Stimulated activated CD8-positive, alpha-beta memory T cell treated with anti-CD3 and anti-CD28 coated beads, Interleukin-12 subunit alpha, Interleukin-12 subunit beta, amount 100 ng/mL, for 24 hours (primary cell): Measurements from ENCODE around the gene ABLIM2.

Source experiments
- DNase-seq: peaks from one replicate; pipeline ENCODE4 v3.0.0-alpha.2; 2020; ENCODE audit errors: extremely low read depth

The ABLIM2 gene

GRCh38 chr4:8084712-8085490 lies 73.7 kb downstream of the ABLIM2 start:
- DNase-seq, result no peak

DNA sequence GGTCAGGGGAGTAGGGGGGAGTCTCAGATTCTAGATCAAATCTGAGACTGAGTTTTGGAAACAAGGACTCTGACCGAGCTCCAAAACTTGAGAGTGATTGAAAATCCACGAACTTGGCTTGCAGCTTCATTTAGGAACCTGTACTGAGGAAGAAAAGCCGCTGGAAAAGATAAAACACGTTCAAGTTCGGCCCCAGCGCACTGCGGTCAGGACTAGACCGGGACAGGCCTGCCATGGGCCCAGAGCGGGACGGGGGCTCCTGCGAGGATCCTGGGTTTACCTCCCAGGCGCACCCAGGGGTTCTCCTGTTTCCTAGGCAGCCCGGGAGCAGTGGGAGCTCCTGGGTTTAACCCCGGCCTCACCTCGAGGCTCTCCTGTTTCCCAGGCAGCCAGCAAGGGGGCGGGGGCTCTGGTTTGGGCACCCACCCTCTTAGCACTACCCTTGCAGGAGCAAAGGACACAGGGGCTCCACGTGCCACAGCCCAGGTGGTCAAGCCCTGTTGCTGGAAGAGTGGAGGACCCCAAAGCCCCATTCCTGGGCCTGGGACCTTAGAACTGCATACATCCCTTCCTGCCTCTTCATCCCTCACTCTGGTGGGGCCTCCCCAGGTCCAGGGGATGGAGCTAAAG lies 74.5 kb downstream of the ABLIM2 start:
- no peak for DNase-seq

DNA sequence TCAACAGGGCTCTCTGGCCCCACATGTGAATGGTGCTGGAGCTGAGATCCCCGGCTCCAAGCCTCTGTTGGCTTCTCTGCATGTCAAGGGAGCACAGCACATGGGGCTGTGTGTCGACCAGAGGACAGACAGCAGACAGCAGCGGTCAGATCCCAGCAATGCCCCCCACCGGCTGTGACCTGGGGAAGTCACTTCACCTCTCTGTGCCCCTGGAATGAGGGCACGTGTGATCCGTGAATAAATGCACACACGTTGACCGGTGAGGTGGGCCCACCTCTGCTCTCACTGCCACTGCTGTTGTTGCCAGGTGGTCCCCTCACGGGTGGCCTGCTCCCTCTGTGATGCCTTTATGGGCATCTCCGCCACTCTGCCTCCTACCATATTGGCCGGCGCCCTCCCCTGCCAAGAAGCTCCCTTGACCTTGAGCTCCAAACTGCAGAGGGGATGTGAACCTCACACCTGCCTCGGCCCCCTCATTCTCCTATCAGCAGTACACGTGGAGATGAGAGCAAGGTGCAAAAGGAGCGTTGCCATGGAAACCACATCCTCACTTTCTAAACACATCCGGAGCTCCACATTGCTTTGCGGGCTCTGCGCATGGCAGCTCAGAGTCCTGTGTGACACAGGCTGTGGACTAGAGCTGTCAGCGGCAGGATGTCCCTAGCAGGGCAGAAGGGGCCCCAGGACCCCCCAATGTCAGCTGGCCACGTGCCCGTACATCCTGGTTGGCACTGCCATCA lies 75.4 kb downstream of the ABLIM2 start:
- DNase-seq, result no peak

- no peak for DNase-seq
Observed at GRCh38 chr4:8082517-8083055, 76.0 kb downstream of the ABLIM2 start.

- DNase-seq, result no peak
Observed at GRCh38 chr4:8081621-8082516, 76.7 kb downstream of the ABLIM2 start.

DNA sequence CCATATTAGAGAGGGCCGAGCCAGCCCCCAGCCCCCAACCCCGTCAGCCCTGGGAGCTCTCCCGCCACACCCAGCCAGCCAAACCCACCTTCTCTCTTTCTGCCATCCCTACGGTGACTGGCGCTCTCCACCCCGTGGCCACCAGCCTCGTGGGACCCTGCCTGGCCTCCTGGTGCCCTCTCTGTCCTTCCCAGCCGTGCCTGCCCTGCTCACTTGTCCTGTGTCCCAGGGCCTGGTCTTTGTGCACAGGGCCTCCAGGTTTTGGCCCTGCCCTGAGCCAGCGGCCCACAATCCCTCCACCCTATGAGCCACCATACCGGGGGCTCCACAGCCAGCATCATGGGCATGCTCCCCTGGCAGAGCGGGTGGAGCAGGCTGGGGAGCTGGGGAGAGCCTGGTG lies 77.4 kb downstream of the ABLIM2 start:
- DNase-seq, result no peak

- DNase-seq, result no peak
Observed at GRCh38 chr4:8080754-8081065, 77.9 kb downstream of the ABLIM2 start.

GRCh38 chr4:8079916-8080753 lies 78.5 kb downstream of the ABLIM2 start:
- no peak for DNase-seq

DNA sequence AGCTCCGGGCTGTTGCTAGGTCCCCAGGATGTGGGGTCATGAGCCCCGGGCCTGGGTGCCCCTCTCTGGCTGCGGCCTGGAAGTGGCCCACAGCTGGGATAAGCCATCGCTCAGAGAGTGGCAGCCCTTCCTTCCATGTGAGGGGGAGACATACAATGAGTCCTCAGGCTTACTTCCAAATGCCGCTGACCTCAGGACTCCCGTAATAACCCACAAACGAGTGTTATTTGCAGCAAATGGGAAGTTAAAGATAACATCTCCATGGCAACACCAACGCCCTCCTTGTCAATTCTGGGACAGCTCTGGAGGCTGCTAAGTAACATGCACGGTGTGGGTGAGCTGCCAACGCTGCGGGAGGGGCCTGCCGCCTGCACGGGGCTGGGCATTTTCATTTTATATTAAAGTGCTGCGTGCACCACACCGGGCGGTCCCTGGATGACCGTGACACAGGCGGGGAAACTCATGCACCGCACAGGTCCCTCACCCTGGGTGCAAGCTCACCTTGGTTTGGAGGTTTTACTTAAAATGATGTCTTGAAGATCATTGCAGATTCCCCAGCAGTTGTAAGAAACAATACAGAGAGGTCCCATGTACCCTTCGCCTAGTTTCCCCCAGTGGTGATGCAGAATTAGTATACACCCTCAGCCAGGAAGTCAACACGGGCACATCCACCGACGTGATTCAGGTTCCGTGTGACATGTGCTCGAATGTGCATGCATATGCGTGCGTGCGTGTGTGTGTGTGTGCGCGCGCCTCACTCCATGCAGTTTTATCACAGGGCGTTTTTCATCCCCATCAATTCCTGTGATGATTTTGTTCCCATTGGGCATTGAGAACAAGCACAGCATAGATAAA lies 79.4 kb downstream of the ABLIM2 start:
- DNase-seq, result no peak

- no peak for DNase-seq
Observed at GRCh38 chr4:8078610-8079015, 80.0 kb downstream of the ABLIM2 start.

- DNase-seq, result no peak
Observed at GRCh38 chr4:8078109-8078494, 80.5 kb downstream of the ABLIM2 start.

DNA sequence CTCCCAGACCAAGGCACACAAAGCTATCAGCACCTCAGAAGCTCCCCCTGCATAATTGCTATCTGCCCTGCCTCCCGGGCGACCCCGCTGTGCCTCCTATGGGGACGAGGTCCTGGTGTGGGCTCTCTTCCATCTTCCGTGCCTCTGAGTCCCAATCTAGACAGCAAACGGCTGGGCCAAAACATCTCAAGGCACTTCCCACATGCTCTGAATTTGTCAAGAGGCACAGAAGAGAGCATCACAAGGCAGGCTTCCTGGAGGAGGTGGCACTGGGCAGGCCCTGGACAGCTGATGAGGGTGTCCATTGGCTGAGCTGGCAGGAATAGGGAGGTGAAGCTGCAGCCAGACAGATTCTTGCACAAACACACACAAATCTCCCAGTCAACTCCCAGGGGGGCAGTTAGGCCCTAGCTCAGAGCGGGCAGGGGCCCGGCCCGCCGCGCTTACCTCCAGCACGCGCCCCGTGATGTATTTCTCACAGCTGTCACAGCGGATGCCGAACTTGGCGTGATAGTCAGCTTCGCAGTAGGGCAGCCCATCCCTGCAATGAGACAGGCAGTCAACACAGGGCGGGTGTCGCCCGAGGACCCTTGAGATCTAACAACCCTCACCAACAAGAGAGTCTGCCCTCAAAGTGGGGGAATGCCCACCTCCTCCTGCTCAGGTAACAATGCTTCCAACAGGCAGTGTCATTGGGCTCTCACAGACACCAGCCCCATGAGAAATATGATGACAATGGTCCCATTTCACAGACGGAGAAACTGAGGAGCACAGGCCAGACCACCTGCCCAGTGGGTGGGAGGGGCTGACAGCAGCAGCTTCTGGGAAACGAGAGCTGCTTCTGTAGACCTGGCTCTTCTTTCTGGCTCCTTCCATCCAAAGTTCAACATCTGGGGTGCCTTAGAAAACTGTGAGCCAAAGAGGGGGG lies 81.2 kb downstream of the ABLIM2 start:
- DNase-seq, result no peak

GRCh38 chr4:8076023-8076422 lies 82.6 kb downstream of the ABLIM2 start:
- DNase-seq, result no peak

- no peak for DNase-seq
Observed at GRCh38 chr4:8073206-8073863, 85.3 kb downstream of the ABLIM2 start.

DNA sequence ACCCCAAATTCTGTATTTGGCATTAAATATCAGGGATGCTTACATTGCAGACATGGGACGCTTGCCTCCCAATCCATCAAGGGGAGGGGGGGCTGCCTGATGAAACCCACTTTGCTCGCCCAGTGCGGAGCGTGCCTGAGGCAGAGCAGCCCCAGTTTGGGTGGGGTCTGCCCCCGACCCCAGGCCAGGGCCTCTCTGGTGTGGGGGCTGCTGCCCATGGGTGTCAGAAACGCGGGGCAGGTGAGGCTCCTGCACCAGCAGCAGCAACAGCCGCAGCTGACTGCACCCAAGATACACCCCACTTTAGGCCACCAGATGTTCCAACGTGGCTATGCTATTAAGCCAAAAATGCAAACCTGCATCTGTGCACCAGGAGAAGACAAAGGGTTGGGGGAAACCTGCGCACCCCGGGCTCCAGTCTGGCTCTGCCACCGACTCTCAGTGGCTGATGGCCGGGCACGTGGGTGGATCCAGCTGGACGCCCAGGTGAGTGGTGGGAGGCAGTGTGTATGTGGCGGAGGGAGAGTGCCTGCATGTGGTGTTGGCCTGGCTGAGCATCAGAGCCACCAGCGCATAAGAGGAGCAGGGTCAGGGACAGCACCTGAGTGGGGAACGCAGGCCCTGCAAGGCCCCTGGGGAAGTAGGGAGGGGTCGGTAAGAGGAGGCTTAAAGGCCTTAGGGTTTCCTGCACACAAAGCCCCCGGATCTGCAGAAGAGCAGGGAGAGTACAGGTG lies 86.2 kb downstream of the ABLIM2 start:
- DNase-seq, result no peak

DNA sequence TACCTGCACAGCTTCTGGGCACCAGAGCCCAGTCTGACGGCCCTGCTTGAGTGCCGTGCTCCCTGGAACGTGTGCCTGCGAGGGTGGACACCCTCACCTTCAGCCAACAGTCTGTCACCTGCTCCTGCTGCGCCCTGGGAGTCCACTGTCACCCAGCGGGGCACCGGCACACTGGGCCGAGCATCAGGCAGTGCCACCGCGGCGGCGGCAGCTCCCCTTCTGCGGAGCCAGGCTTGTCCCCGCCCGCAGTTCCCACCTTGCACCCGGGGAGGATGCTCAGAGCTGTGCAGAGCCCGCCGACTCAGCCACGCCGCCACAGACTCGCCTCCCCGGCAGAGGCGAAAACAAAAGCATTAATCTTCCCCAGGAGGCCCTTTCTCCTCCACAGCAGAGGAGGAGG lies 86.8 kb downstream of the ABLIM2 start:
- no peak for DNase-seq
